ENCODE results near the gene SHPK. TPM values are rescaled to one million over a fixed set of nuclear protein-coding genes. Genes with fewer than 3 reads are reported as not detected.

The SHPK gene
- total RNA-seq, 1 donor from 2014 or later = 10.6 TPM

GRCh38 chr17:3603870-3604259, 32.2 kb downstream of the SHPK start:
- H3K27me3 ChIP-seq (ENCODE audit: low read depth) = no peaks in the 10 kb centered on the region
- TF ChIP-seq CTCF (IDR thresholded peaks at IDR 0.05) = no peak
- H3K4me1 ChIP-seq = no peaks in the 10 kb centered on the region
- intact Hi-C loops (cut with DNase I) = no loop called here
- H3K27ac ChIP-seq = no peak overlapping the region
- no peaks in the 10 kb centered on the region for H3K9me3 ChIP-seq
- ATAC-seq (no peak), DNase-seq (no peak)
- H3K36me3 ChIP-seq = peaks cover 28% of the 10 kb centered on the region
- H3K4me3 ChIP-seq = no peak overlapping the region

- ATAC-seq = no peak
Measured at GRCh38 chr17:3603119-3603869, 32.8 kb downstream of the SHPK start.

GRCh38 chr17:3602499-3602898, 33.6 kb downstream of the SHPK start:
- DNase-seq (no peak), ATAC-seq (no peak)
- Histone ChIP-seq H3K9me3 (no peaks in the 10 kb centered on the region), H3K27ac (no peak overlapping the region), H3K36me3 (peaks cover 16% of the 10 kb centered on the region), H3K4me1 (no peaks in the 10 kb centered on the region), H3K27me3 (ENCODE audit: low read depth) (no peaks in the 10 kb centered on the region), H3K4me3 (no peak overlapping the region)
- intact Hi-C loops (cut with DNase I) = no loop called here
- TF ChIP-seq CTCF (IDR thresholded peaks at IDR 0.05) = peak; percentile 30

More at GRCh38 chr17:3603119-3603869, 32.8 kb downstream of the SHPK start:
- Histone ChIP-seq H3K4me1 (no peaks in the 10 kb centered on the region), H3K27ac (no peak overlapping the region), H3K9me3 (no peaks in the 10 kb centered on the region), H3K36me3 (peaks cover 22% of the 10 kb centered on the region), H3K4me3 (no peak overlapping the region), H3K27me3 (ENCODE audit: low read depth) (no peaks in the 10 kb centered on the region)
- intact Hi-C loops (cut with DNase I) = no loop called here
- TF ChIP-seq CTCF (IDR thresholded peaks at IDR 0.05) = no peak
- DNase-seq = no peak

- no peaks in the 10 kb centered on the region for H3K9me3 ChIP-seq
- intact Hi-C loops (cut with DNase I) = no loop called here
- DNase-seq = no peak
- no peaks in the 10 kb centered on the region for H3K4me1 ChIP-seq
- TF ChIP-seq CTCF (IDR thresholded peaks at IDR 0.05) = no peak
- ATAC-seq = no peak
- no peaks in the 10 kb centered on the region for H3K36me3 ChIP-seq
- no peak overlapping the region for H3K27ac ChIP-seq
- H3K27me3 ChIP-seq (ENCODE audit: low read depth) = no peaks in the 10 kb centered on the region
- H3K4me3 ChIP-seq = no peak overlapping the region
Measured at GRCh38 chr17:3600529-3601205, 35.4 kb downstream of the SHPK start.

GRCh38 chr17:3598078-3598477, 38.0 kb downstream of the SHPK start:
- DNase-seq = no peak
- ATAC-seq = no peak
- no peak overlapping the region for H3K27ac ChIP-seq
- no peaks in the 10 kb centered on the region for H3K9me3 ChIP-seq
- no peaks in the 10 kb centered on the region for H3K4me1 ChIP-seq
- H3K27me3 ChIP-seq (ENCODE audit: low read depth) = no peaks in the 10 kb centered on the region
- intact Hi-C loops (cut with DNase I) = no loop called here
- no peaks in the 10 kb centered on the region for H3K36me3 ChIP-seq
- H3K4me3 ChIP-seq = no peak overlapping the region
- no peak for TF ChIP-seq CTCF (IDR thresholded peaks at IDR 0.05)

All from lower lobe of right lung (tissue), 2 donors.